GM19099 (cell line): ENCODE data around the gene NADSYN1.

ENCODE experiments used
- POLR2A ChIP-seq: IDR thresholded peaks from 3 replicates; pipeline ENCODE4 v1.6.1; 2011; ENCODE audit warnings: low read depth; ENCODE audit not compliant: insufficient read length; ENCODE audit errors: extremely low read depth

The NADSYN1 gene

DNA sequence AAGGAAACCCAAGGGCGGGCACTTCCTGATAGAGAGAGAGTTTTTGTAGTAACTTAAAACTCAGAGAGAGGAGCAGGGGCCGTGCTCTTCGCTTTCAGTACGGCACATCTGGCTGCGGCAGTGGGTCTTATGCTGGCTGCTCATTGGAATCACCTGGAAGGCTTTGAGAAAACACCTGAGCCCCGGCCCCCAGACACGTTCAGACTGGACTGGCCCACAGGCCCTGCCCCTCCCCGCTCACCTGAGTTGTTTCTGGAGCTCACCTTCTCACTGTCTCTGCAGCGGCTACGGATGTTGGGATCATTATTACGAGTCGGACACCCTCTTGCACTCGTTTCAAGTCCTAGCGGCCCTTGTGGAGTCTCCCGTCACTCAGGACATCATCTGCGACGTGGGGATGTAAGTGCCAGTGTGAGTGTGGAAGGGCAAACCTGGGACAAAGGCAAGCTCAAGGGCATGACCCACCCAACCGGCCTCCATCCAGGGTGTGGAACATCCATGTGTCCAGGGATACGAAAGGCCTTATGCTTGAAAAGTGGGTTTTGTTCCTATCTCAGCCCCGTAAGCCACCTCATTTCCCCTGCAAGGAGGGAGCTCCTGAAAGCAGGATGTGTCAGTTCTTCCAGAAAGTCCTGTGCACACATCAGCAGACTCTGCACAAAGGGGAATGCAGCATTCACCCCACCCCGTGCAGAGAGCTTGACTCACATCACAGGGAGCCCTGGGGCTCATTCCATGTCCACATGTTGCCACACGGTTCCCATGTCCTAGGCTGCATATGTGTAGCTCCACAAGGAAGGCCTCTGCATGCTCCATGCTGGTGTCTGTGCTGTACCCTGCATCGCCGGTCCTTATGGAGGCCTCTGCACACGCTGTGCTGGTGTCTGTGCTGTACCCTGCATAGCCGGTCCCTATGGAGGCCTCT, 5.4 kb downstream of the NADSYN1 start:
- no peak for TF ChIP-seq POLR2A

DNA sequence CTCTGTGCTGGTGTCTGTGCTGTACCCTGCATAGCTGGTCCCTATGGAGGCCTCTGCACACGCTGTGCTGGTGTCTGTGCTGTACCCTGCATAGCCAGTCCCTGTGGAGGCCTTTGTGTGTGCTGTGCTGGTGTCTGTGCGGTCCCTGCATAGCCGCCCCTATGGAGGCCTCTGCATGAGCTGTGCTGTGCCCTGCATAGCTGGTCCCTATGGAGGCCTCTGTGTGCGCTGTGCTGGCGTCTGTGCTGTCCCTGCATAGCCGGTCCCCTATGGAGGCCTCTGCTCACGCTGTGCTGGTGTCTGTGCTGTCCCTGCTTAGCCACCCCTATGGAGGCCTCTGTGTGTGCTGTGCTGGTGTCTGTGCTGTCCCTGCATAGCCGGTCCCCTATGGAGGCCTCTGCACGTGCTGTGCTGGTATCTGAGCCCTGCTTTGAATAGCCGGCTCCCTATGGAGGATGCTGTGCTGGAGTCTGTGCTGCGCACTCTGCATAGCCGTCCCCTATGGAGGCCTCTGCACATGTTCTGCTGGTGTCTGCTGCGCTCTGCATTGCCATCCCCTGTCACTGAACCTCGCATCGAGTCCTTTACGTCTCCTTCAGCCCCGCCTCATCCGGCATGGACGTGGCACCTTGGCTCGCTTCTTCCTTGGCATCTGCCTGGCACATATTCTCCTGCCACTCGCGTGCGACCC, 6.2 kb downstream of the NADSYN1 start:
- no peak for TF ChIP-seq POLR2A

DNA sequence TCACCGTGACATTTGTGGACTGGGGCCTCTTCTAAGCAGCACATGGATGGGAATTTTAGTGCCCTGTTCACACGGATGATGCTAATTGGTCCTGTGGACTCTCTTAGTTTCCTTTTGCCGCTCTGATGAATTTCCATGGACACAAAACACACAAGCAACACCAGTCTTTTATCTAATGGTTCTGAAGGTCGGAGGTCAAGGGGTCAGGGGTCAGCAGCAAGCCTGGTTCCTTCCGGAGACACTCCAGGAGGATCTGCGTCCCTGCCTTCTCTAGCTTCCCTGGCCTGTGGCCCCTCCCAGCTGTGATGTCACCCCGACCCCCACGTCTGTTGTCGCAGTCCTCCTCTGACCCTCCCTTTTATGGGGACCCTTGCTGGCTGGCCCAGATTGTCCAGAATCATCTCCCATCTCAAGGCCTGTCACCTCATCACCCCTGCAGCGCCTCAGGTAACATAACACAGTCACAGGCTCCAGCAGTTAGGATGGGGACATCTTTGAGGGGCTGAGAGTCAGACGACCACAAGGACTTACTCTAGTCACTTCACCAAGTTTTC, 6.8 kb downstream of the NADSYN1 start:
- no peak for TF ChIP-seq POLR2A

DNA sequence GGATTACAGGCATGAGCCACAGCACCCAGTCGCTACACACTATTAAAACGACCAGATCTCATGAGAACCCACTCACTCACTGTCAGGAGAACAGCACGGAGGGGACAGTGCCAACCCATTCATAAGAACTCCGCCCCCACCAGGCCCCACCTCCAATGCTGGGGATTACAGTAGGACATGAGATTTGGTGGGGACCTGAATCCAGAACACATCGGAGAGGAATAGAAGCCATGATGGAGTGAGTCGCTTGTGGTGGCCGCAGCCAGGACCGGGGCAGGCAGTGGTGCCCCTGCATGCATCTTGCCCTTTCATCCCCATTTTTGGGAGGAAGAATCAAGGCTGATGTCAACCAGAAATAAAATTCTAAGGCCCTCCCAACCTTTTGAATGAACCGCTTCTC, 8.7 kb downstream of the NADSYN1 start:
- no peak for TF ChIP-seq POLR2A

DNA sequence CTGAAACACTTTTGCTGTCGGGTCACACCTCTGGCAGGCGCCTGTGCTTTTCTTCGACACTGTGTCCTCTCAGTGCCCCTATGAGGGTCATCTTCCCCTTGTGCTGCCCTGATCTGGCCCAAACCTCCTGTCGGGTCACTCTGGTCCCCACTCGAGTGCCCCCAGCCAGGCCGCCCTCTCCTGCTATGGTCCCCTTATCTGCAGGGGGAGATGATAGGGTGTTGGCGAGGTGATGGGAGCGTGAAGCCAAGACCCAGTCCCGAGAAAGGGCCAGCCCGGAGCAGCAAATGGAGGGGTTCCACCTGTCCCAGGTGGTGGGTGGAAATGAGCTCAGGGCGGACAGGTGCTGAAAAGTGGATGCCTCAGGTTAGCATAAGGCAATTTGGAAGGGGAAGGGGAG, 9.7 kb downstream of the NADSYN1 start:
- no peak for TF ChIP-seq POLR2A

DNA sequence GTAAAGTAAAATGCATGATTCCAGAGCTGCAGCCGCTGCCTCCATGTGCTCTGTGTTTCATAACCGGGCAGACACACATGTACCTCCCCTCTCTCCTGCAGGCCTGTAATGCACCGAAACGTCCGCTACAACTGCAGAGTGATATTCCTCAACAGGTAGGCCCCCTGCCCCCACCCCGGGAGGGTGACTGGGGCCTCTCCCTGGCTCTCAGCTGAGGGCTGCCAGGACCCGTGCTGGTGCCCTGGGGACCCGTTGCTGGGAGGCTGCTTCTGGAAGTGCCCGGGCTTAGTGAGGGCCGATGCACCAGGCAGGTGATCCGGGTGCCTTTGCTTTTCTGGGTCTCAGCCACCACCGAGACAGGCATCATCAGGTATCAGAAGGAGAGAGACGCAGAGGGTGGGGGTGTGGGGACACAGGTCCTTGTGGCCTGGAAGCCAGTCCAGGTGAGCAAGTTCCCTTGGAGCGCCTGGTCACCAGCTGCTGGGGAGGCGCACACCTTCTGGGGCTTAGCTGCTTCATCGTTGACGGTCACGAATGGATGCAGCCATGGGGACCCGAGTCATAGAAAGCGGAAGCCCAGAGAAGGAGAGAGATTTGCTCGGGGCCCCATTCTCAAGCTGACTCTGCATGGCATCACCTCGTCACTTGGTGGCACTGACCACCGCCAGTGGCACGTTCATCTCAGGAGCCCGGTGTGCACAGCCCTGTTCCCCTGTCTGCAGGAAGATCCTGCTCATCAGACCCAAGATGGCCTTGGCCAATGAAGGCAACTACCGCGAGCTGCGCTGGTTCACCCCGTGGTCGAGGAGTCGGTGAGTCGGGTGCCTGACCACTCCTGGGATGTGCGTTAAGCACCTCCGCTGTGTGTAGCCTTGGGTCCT, 10.6 kb downstream of the NADSYN1 start:
- no peak for TF ChIP-seq POLR2A

DNA sequence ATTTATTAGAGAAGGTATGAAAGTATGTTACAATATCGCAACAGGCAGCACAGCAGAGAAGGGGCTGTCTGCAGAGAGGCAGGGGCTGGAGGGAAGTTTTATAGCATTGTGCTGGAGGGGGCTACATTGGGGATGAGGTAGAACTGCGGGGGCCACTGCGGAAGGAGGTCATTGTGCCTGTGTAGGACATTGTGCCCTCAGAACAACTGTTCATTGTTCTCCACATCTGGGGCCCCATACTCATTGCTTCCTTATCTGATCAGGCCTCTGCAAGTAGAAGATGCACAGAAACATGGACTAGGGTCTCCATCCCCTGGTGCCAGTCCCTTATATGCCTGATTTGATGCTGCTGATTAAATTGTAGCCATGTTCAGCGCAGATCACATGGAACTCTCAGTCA, 12.1 kb downstream of the NADSYN1 start:
- TF ChIP-seq POLR2A: no peak

DNA sequence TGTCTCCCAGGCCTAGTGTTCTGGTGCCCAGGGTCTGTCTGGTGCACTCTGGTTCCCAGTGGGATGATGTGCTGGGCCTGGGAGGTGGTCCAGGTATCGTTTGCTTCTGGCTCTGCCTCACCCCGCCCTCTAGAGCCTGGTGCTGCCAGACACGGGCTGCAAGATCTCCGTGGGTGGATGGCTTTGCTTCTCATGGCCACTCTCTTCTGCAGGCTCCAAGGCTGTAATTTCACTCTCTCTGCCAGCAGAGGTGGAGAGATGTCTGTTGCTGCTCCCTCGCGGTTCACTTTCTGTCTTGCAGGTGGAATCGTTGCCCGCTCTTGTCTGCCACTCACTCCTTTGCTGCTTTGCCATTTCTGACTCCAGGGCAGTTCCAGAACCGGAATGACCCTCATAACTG, 13.4 kb downstream of the NADSYN1 start:
- TF ChIP-seq POLR2A: no peak

GRCh38 chr11:71467164-71467563, 14.2 kb downstream of the NADSYN1 start:
- no peak for TF ChIP-seq POLR2A

DNA sequence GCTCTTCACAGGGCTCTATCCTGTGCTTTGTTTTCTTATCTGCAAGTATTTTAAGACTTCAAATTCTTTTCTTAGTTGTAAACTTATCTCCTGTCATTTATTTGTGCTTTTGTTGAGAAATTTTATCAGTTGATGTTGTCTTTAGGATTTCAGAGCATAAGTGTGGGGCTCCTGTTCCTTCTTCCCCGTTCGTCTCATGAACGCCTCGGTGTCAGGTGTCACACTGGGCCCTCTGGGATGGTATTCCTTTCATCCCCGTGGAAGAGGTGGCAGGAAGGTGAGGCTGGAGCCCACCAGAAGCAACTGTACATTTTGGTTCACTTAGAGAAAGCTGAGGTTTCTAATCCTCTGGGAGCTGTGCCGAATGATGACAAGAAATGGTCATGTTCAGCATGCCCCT, 17.9 kb downstream of the NADSYN1 start:
- no peak for TF ChIP-seq POLR2A

DNA sequence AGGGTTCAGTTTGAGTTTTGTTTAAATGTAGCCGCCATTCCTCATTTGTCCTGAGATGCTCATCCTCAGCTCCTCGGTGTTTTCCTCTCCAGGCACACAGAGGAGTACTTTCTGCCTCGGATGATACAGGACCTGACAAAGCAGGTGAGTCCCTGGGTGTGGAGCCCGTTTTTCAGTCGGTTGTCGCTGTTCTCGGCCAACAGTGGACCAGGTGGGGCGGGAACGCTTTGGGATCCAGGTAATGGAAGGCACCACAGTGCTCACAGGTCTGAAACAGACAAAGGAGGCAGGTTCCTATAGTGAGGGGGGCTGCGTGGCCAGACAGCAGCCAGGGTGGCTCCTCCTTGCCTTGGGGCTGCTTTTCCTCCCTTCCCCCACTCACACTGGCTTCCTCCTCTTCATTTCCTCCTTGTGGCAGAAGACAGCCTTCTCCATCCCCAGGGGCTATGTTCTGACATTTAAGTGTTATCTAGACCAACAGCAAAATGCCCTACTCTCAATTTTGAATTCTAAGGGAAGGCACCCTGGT, 19.4 kb downstream of the NADSYN1 start:
- no peak for TF ChIP-seq POLR2A

DNA sequence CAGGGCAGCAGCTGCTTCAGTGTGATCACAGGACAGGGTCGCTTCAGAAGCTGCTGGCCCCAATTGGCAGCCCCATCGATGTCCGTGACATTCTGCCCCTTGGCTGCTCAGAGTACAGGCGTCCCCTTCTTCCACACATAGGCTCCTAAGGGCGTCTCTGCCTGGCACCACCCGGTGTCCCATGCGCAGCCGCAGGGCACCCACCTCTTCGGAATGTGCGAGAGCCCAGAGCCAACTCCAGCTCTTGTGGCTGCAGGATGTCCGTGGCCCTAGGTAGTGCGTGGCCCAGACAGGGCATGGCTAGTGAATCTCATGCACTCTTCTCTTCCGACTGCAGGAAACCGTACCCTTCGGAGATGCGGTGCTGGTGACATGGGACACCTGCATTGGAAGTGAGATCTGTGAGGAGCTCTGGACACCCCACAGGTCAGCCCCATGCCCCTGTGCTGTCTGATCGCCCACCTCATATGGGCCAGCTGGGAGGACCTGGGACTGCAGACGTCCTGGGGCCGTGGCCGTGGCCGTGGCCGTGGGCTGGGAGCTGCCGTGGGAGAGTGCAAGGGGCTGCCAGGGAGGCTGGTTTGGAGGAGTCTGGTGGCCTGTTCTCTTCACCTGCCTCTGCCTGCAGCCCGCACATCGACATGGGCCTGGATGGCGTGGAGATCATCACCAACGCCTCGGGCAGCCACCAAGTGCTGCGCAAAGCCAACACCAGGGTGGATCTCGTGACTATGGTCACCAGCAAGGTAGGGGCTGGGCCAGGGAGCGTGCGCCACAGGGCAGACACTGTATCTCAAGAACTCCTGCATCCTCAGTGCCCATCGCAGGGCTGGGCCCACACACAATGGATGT, 20.2 kb downstream of the NADSYN1 start:
- TF ChIP-seq POLR2A: no peak

DNA sequence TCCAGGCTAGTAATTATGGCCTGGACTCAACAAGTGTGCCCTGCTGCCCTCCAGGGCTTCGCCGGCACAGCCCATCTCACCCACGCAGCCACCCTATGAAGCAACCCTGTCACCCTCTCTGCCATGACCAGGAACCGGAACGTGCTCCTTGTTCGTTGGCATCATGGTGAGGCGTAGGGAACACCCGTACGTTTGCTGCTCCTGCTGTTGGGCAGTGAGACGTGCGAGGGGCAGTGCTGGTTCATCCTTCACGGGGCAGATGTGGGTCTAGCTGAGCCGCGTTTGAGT, 20.7 kb downstream of the NADSYN1 start:
- no peak for TF ChIP-seq POLR2A
